ES-I3 (cell line): ENCODE measurements around the gene SELENON.
A peak's percentile ranks its signal among the peaks of the same experiment; 100 is the strongest.
"Not testable (repeated sequence)": the region's sequence is repeated elsewhere in the genome, so short reads cannot be mapped to it uniquely, and the experiment has no call there.

Experiments
- H3K36me3 ChIP-seq: 2 replicates; pipeline ENCODE4 v1.6.1; 2013; ENCODE audit warnings: mild to moderate bottlenecking, low read length, control low read depth, moderate library complexity; ENCODE audit not compliant: insufficient read depth
- H3K4me1 ChIP-seq: 2 replicates; pipeline ENCODE4 v1.6.1; 2013; ENCODE audit warnings: mild to moderate bottlenecking, control low read depth, low read length; ENCODE audit not compliant: insufficient read depth
- H3K9ac ChIP-seq: 2 replicates; pipeline ENCODE4 v1.6.1; 2013; ENCODE audit warnings: low read depth, mild to moderate bottlenecking, low read length, moderate library complexity
- H3K9me3 ChIP-seq: 2 replicates; pipeline ENCODE4 v1.6.1; 2013; ENCODE audit warnings: mild to moderate bottlenecking, low read length, moderate library complexity; ENCODE audit not compliant: control insufficient read depth, insufficient read depth

The SELENON gene

GRCh38 chr1:25833158-25833557 is 33.2 kb downstream of the SELENON start:
- Histone ChIP-seq H3K36me3 (peaks cover 35% of the 10 kb centered on the region), H3K9ac (no peak overlapping the region), H3K9me3 (no peaks in the 10 kb centered on the region), H3K4me1 (no peaks in the 10 kb centered on the region)

- no peaks in the 10 kb centered on the region for H3K9me3 ChIP-seq
- H3K4me1 ChIP-seq = no peaks in the 10 kb centered on the region
- peaks cover 28% of the 10 kb centered on the region for H3K36me3 ChIP-seq
- H3K9ac ChIP-seq = no peak overlapping the region
Measured at GRCh38 chr1:25834894-25835293, 34.9 kb downstream of the SELENON start.

- Histone ChIP-seq H3K9me3 (no peaks in the 10 kb centered on the region), H3K4me1 (no peaks in the 10 kb centered on the region), H3K9ac (no peak overlapping the region), H3K36me3 (peaks cover 15% of the 10 kb centered on the region)
Measured at GRCh38 chr1:25836695-25837094, 36.7 kb downstream of the SELENON start.

- no peaks in the 10 kb centered on the region for H3K9me3 ChIP-seq
- H3K9ac ChIP-seq = no peak overlapping the region
- H3K36me3 ChIP-seq = peaks cover 12% of the 10 kb centered on the region; the same call in 1 of the 2 replicates
- no peaks in the 10 kb centered on the region for H3K4me1 ChIP-seq
Measured at GRCh38 chr1:25837262-25837875, 37.4 kb downstream of the SELENON start.

- not testable (repeated sequence) for H3K9ac ChIP-seq, H3K4me1 ChIP-seq, H3K36me3 ChIP-seq, H3K9me3 ChIP-seq
Measured at GRCh38 chr1:25839808-25840207, 39.8 kb downstream of the SELENON start.

GRCh38 chr1:25843483-25843882 is 43.5 kb downstream of the SELENON start:
- Histone ChIP-seq H3K9ac (no peak overlapping the region), H3K4me1 (peaks cover under 1% of the 10 kb centered on the region), H3K36me3 (no peaks in the 10 kb centered on the region), H3K9me3 (no peaks in the 10 kb centered on the region)

- Histone ChIP-seq H3K9ac (no peak overlapping the region), H3K36me3 (no peaks in the 10 kb centered on the region), H3K9me3 (no peaks in the 10 kb centered on the region), H3K4me1 (peaks cover 9% of the 10 kb centered on the region)
Measured at GRCh38 chr1:25844536-25845337, 44.7 kb downstream of the SELENON start.

GRCh38 chr1:25845664-25846063 is 45.7 kb downstream of the SELENON start:
- Histone ChIP-seq H3K36me3 (no peaks in the 10 kb centered on the region), H3K4me1 (peaks cover 9% of the 10 kb centered on the region), H3K9me3 (no peaks in the 10 kb centered on the region), H3K9ac (no peak overlapping the region)

- no peaks in the 10 kb centered on the region for H3K9me3 ChIP-seq
- H3K4me1 ChIP-seq = peaks cover 9% of the 10 kb centered on the region
- H3K36me3 ChIP-seq = no peaks in the 10 kb centered on the region
- no peak overlapping the region for H3K9ac ChIP-seq
Measured at GRCh38 chr1:25847929-25848328, 47.9 kb downstream of the SELENON start.

GRCh38 chr1:25848531-25848930 is 48.5 kb downstream of the SELENON start:
- Histone ChIP-seq H3K36me3 (no peaks in the 10 kb centered on the region), H3K9me3 (no peaks in the 10 kb centered on the region), H3K9ac (no peak overlapping the region), H3K4me1 (peaks cover 9% of the 10 kb centered on the region)

- no peaks in the 10 kb centered on the region for H3K4me1 ChIP-seq
- H3K9ac ChIP-seq = no peak overlapping the region
- no peaks in the 10 kb centered on the region for H3K36me3 ChIP-seq
- H3K9me3 ChIP-seq = no peaks in the 10 kb centered on the region
Measured at GRCh38 chr1:25854554-25854953, 54.6 kb downstream of the SELENON start.

GRCh38 chr1:25856856-25857255 is 56.9 kb downstream of the SELENON start:
- Histone ChIP-seq H3K9me3 (no peaks in the 10 kb centered on the region), H3K36me3 (no peaks in the 10 kb centered on the region), H3K9ac (no peak overlapping the region), H3K4me1 (no peaks in the 10 kb centered on the region)

GRCh38 chr1:25858494-25858893 is 58.5 kb downstream of the SELENON start:
- H3K9me3 ChIP-seq = no peaks in the 10 kb centered on the region
- peak overlapping the region; percentile 86 for H3K9ac ChIP-seq
- no peaks in the 10 kb centered on the region for H3K4me1 ChIP-seq
- no peaks in the 10 kb centered on the region for H3K36me3 ChIP-seq

- Histone ChIP-seq H3K36me3 (no peaks in the 10 kb centered on the region), H3K4me1 (no peaks in the 10 kb centered on the region), H3K9me3 (no peaks in the 10 kb centered on the region), H3K9ac (peak within 1 kb of the TSS; percentile 86)
Measured at GRCh38 chr1:25858906-25859789, 59.2 kb downstream of the SELENON start, which contains the start of gene AUNIP. Gene AUNIP (minus strand): TSS chr1:25859457. CDS start chr1:25859357, 100 bp downstream.
